GM12891 (cell line): ENCODE data around the gene GRIK1.

Source experiments
- SPI1 ChIP-seq: IDR thresholded peaks from 2 replicates; pipeline ENCODE4 v1.6.1; 2011; ENCODE audit warnings: low read depth, low read length, control low read depth
- TAF1 ChIP-seq: IDR thresholded peaks from 2 replicates; pipeline ENCODE4 v1.6.1; 2011; ENCODE audit warnings: low read depth, low read length, control low read depth

- TF ChIP-seq TAF1 (no peak), SPI1 (no peak)
Observed at GRCh38 chr21:29513535-29513934, 426.3 kb downstream of the GRIK1 start.
